Occipital lobe (tissue), 2 donors: ENCODE results near the gene MEGF11. TPM values are rescaled to one million over a fixed set of nuclear protein-coding genes. Genes with fewer than 3 reads are reported as not detected.
"Not testable (repeated sequence)": the region's sequence is repeated elsewhere in the genome, so short reads cannot be mapped to it uniquely, and the experiment has no call there.

ENCODE experiments used
- DNase-seq: peaks from one replicate; lab custom pipeline; 2025; lab: John Stamatoyannopoulos, UW
- total RNA-seq: library from RNA; depleted of rRNA; stranded (reverse); fragments of >200 nt; gene quantifications from one replicate; pipeline ENCODE4 v1.2.3, GENCODE V29; 2014

Gene MEGF11
- total RNA-seq, 1 donor from 2014 or later, result 0.78 TPM

DNA sequence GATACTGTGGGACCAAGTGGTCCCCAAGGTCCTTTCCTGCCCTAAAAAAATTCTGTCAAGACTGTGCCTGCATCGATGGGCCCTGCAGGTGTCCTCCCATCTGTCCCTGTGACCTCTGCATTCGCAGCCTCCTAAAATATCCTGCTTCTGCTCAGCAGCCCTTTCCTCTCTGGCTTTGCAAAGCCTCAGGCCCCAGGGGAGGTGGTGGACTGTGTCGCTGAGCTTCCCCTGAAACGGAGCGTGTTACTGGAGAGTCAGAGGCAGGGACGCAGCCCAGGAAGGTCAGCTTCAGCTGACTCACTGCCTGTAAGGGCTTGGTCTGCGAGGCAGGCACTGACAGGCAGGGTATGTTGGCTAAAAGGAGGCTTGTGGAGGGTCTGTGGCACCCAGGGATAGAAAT is 274.2 kb downstream of the MEGF11 start:
- DNase-seq, result no peak

GRCh38 chr15:65978110-65978509 is 275.4 kb downstream of the MEGF11 start:
- no peak for DNase-seq

DNA sequence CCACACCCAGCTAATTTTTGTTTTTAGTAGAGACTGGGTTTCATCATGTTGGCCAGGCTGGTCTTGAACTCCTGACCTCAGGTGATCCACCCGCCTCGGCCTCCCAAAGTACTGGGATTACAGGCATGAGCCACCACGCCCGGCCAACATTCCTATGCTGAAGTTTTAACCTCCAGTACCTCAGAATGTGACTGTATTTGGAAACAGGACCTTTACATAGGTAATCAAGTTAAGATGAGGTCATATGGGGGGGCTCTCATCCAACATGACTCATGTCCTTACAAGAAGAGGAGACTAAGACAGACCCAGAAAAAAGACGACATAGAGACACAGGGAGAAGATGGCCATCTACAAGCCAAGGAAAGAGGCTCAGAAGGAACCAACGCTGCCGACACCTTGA is 277.4 kb downstream of the MEGF11 start:
- not testable (repeated sequence) for DNase-seq

- DNase-seq, result no peak
Measured at GRCh38 chr15:65971741-65971995, 281.9 kb downstream of the MEGF11 start.

DNA sequence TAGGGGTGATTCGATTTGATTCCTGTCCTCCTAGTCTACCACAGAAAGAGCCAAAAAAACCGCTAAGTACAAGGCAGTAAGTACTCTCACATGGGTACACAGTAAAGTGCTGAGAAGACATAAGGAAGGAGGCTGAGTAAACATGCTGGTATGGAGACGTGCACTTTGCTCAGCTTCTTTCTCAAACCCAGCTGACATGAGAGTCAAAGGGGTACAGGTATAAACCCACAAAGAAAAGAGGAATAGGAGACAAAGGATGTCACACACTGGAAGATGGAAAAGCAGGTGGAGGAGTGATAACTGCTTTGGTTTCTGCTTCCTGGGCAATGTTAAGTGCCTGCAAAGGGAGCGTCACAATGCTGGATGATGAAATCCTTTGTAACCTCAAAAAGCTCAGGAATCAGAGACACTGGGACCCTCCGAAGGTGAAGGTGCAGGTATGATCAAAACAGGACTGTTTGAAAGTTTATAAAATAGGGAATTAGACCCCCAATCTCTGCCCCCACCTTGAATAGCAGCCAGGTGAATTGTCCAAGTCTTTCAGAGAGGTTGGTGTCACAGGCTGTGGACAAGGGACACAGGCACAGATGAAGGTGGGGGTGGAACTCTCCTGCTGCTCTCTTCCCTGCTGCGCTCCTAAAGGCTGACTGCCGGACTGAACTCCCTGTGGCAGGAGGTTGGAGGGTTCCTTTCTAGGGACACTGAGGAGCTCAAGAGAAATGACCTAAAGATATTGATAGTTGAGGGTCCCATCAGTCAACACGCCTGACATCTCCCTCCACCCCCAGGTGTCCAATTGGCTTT is 282.4 kb downstream of the MEGF11 start:
- no peak for DNase-seq

- no peak for DNase-seq
Measured at GRCh38 chr15:65969865-65970816, 283.4 kb downstream of the MEGF11 start.

DNA sequence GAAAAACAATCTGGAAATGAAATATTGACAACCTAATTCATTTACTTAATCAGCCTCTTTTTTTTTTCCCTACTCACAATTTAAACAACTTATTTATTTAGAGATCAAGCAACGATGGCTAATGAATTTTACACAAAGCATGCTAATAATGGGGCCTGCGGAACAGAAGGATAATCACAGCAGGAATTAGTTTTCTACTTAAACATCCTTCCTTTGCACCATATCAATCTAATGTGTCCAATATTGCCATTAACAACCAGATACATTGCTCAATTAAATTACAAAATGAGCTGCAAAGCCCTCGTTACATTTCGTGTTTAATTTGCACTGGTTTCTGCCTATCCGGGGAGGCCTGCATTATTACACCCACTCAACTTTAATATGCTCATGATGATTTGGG is 285.0 kb downstream of the MEGF11 start:
- DNase-seq, result no peak

- DNase-seq, result no peak
Measured at GRCh38 chr15:65964792-65965433, 288.6 kb downstream of the MEGF11 start.

DNA sequence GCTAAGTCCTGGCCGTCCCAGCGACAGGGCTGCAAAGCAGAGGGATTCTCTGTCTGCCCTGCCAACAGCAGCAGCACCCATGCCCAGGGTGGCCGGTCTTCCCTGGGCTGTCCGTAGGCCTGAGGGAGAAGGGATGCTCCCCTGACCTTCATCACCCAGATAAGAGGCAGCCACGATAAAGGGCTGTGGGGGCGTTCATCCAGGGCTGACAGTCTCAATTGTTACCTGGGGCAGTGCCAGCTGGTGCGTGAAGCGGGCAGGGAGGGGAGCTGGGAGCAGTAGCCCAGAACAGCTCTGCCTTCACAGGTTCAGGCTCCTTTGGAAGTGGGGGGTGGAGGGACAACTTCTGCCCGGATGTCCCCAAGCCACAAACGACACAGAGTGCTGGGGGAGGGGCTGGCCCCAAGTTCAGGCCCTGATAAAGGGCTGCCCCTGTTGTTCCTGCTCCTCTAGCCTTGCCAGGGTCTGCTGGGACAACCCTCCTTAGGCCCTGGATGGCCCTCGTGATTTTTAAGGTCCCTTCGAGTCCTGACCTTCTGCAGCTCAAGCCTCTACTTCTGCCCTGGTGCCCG is 289.6 kb downstream of the MEGF11 start:
- DNase-seq, result no peak

DNA sequence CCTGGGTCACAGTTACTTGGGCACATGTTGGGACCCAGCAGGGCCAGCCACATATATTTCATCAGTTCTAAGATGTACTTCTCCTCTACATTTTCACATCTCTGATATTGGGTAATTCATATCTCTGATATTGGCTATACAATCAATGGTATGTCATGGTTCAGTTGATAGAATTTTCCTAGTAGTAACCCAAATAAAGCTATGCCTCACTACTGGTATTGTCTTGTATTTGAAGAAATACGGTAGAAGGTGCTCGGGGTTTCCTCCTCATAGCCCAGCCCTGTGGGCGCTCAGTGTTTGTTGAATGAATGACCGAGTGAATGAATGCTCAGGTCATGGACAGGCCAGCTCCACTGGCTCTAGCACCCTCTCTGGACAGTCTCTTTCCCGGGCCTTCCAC is 290.2 kb downstream of the MEGF11 start:
- no peak for DNase-seq

DNA sequence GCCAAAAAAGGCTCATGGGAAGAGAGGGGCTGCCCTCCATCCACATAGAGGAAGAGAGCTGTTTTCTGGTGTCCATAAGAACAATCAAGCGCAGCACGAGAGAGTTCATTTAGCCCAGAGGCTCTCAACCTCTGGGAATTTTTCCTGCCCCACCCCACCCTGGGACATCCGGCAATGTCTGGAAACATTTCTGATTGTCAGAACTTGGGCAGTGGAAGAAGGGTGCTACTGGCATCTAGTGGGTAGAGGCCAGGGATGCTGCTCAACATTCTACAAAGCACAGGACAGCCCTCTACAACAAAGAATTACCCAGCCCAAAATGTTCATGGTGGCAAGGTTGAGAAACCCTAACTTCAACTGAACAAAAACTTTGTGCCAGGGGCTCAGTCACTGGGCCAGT is 291.4 kb downstream of the MEGF11 start:
- DNase-seq, result no peak

DNA sequence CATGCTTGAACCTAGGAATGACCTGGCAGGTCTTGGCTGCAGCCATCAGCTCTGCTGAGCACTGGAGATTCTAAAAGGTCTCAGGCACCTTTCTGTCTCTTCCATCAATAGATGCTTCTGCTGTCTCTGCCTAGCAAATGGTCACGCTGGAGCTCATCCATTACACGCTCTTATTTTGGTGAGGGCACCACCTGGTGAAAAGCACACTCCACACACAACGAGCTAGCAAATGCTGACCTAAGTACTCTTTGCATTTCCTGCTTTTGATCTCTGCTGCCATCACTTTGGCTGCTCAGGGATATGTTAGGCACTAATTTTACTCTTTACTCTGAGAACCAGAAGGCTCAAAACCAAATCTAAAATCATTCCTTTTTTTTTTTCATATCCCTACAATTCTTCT is 293.0 kb downstream of the MEGF11 start:
- no peak for DNase-seq

DNA sequence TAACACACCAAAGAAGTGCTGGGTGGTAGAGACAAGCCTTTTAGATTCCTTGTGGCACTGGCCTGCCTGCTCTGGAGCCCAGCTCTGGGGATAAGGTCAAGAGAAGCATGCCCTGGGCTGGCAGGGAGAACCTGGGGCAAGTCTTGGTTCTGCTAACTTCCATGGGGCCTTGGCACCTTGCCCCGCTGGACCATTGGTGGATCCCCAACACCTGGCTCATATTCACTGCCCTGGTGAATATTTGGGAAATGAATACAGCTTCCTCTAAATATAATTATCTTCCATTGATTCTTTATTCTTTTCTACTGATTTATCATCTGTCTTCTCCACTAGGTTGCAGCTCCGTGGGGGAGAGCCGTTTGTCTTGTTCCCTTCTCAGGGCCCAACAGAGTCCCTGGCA is 294.7 kb downstream of the MEGF11 start:
- DNase-seq, result no peak

- DNase-seq, result no peak
Measured at GRCh38 chr15:65957451-65957850, 296.1 kb downstream of the MEGF11 start.

GRCh38 chr15:65956899-65957298 is 296.7 kb downstream of the MEGF11 start:
- no peak for DNase-seq

DNA sequence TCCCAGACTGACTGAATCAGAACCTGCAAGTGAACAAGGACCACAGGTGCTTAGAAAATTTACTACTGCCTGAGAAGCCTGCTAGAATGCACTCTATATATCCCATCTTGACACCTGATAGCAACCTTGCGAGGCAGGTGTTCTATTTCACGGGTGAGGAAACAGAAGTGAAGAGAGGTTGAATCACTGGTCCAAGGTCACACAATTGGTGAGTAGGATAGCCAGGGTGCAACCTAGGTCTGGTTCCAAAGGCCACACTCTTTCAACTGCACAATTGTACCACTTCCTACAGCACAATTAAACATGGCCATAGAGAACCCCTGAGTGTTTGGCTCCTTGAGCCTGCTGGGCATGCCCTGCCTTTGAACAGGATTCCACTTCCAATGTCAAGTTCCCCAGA is 297.2 kb downstream of the MEGF11 start:
- no peak for DNase-seq

GRCh38 chr15:65954289-65954741 is 299.2 kb downstream of the MEGF11 start:
- DNase-seq, result no peak

GRCh38 chr15:65953622-65954021 is 299.9 kb downstream of the MEGF11 start:
- no peak for DNase-seq

GRCh38 chr15:65952391-65953053 is 301.0 kb downstream of the MEGF11 start:
- no peak for DNase-seq

DNA sequence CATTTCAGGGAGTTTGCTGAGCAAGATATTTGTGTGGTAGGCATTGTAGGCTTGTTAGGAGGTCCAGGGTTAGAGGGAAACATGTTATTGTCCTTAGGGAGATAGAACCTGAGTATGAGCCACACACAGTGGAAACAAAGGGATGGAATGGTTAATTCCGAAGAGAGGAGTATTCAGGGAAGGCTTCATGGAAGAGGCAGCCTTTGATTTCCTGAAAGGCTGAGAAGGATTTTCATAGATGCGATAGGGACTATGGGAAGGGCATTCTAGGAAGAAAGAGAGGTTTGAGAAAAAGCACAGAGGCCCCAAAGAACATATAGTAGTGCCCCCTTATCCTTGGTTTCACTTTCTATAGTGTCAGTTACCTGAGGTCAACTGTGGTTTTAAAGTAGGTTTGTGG is 302.5 kb downstream of the MEGF11 start:
- DNase-seq, result no peak

GRCh38 chr15:65949491-65949890 is 304.1 kb downstream of the MEGF11 start:
- DNase-seq, result no peak
